Measurements from ENCODE around the gene PDX1.
"Not testable (repeated sequence)": the region's sequence is repeated elsewhere in the genome, so short reads cannot be mapped to it uniquely, and the experiment has no call there.

PDX1 gene

DNA sequence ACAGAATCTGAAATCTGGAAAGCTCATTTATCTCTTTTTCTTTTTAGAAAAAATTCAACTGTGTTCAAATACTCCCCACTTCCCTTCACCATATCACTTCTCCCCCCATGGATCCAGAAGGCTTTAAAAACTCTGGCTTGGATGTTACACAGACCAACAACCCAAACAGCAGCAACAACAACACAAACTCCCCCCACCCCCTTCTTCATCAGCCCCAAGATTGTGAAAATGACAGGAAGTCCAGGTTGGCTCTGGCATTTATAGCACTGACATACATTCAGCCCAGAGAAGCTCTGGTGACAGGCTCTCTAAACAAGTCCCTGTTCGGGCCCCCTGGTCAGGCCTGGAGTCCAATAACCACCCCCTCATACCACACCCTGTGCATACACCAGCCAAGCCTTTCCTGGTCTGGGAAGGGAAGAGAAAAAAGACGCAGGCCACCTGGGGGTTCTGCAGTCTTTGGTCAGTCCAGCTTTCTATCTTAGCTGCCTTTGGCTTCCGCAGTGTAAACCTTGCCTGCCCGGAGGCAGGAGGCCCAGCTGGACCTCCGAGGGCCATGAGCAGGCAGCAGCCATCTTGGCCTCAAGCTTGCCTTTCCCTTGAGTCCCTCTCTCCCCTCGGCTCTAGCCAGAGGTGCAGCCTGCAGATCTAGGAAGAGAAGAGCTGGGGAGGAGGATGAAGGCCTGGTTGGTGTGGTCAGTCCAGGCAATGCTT lies 42.5 kb downstream of the PDX1 start:
- no peak overlapping the region for H3K27ac ChIP-seq
- no peaks in the 10 kb centered on the region for H3K9me3 ChIP-seq (ENCODE audit: control insufficient read depth, low read length)
- no peak overlapping the region for H3K4me3 ChIP-seq (ENCODE audit: low read depth, low read length)
- H3K4me2 ChIP-seq (ENCODE audit: low read length): no peak overlapping the region
- peaks cover 22% of the 10 kb centered on the region for H3K27me3 ChIP-seq (ENCODE audit: control insufficient read depth, insufficient read depth, low read length)
- H2AFZ ChIP-seq: no peak overlapping the region
- H3K4me1 ChIP-seq: no peaks in the 10 kb centered on the region
- H3K79me2 ChIP-seq: no peaks in the 10 kb centered on the region
- H3K36me3 ChIP-seq (ENCODE audit: control insufficient read depth, insufficient read depth, low read length): no peaks in the 10 kb centered on the region
- TF ChIP-seq, protein P1, sequence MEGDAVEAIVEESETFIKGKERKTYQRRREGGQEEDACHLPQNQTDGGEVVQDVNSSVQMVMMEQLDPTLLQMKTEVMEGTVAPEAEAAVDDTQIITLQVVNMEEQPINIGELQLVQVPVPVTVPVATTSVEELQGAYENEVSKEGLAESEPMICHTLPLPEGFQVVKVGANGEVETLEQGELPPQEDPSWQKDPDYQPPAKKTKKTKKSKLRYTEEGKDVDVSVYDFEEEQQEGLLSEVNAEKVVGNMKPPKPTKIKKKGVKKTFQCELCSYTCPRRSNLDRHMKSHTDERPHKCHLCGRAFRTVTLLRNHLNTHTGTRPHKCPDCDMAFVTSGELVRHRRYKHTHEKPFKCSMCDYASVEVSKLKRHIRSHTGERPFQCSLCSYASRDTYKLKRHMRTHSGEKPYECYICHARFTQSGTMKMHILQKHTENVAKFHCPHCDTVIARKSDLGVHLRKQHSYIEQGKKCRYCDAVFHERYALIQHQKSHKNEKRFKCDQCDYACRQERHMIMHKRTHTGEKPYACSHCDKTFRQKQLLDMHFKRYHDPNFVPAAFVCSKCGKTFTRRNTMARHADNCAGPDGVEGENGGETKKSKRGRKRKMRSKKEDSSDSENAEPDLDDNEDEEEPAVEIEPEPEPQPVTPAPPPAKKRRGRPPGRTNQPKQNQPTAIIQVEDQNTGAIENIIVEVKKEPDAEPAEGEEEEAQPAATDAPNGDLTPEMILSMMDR (IDR thresholded peaks at IDR 0.05): no peak
- no peak overlapping the region for H3K9ac ChIP-seq

DNA sequence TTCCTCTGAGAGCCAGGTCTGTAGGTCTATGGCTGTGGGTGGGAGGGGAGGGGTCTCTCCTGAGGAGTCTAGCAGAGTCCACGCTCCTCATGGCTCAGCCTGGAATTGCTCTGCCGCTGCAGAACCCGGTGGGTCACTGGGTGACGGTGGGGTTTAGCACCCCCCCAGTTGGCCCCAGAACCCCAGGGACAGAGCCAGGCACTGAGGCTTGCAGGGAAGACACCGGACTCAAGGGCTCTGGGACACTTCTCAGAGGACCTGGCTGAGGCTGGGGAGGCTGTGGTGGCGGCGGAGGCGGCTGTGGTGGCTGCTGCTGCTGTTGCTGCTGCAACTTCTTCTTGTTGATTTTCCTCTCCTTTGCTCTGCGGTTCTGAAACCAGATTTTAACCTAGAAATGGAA lies 43.2 kb downstream of the PDX1 start:
- Histone ChIP-seq H3K79me2 (no peaks in the 10 kb centered on the region), H3K4me2 (ENCODE audit: low read length) (no peak overlapping the region), H3K9me3 (ENCODE audit: control insufficient read depth, low read length) (no peaks in the 10 kb centered on the region), H3K27ac (no peak overlapping the region), H3K9ac (no peak overlapping the region), H3K36me3 (ENCODE audit: control insufficient read depth, insufficient read depth, low read length) (no peaks in the 10 kb centered on the region), H3K27me3 (ENCODE audit: control insufficient read depth, insufficient read depth, low read length) (peaks cover 22% of the 10 kb centered on the region), H2AFZ (no peak overlapping the region), H3K4me3 (ENCODE audit: low read depth, low read length) (no peak overlapping the region), H3K4me1 (no peaks in the 10 kb centered on the region)
- TF ChIP-seq, protein P1 (IDR thresholded peaks at IDR 0.05): no peak

DNA sequence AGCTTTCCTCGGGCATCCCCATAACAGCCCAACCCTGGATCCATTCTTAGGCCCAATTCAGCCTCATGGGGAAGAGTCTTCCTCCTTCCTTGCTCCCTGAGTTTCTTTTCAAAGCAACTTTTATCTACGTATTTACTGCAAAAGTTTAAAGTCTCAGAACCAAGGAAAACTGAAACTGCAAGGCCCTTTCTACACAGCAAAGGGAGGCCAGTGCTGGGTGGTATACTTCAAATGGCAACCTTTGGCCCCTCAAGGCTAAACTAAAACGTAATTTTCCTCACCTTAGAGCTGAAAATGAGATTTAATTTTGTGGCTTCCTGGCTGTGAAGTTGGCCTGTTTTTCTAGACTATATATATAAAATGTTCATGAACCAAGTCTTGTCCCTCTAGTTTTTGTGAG lies 43.7 kb downstream of the PDX1 start:
- Histone ChIP-seq H3K27ac (no peak overlapping the region), H3K36me3 (ENCODE audit: control insufficient read depth, insufficient read depth, low read length) (no peaks in the 10 kb centered on the region), H2AFZ (no peak overlapping the region), H3K79me2 (no peaks in the 10 kb centered on the region), H3K9me3 (ENCODE audit: control insufficient read depth, low read length) (no peaks in the 10 kb centered on the region), H3K4me3 (ENCODE audit: low read depth, low read length) (no peak overlapping the region), H3K27me3 (ENCODE audit: control insufficient read depth, insufficient read depth, low read length) (peaks cover 22% of the 10 kb centered on the region), H3K9ac (no peak overlapping the region), H3K4me1 (no peaks in the 10 kb centered on the region), H3K4me2 (ENCODE audit: low read length) (no peak overlapping the region)
- TF ChIP-seq, protein P1 (IDR thresholded peaks at IDR 0.05): no peak

DNA sequence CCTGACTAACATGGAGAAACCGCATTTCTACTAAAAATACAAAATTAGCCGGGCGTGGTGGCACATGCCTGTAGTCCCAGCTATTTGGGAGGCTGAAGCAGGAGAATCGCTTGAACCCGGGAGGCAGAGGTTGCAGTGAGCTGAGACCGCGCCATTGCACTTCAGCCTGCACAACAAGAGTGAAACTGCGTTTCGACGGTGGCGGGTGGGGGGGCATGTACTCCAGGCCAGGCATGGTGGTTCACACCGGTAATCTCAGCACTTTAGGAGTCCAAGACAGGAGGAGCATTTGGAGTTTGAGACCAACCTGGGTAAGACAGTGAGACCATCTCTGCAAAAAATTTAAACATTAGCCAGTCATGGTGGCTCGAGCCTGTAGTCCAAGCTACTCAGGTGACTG lies 44.4 kb downstream of the PDX1 start:
- not testable (repeated sequence) for H3K4me1 ChIP-seq; H3K4me3 ChIP-seq (ENCODE audit: low read depth, low read length); H3K4me2 ChIP-seq (ENCODE audit: low read length); H3K36me3 ChIP-seq (ENCODE audit: control insufficient read depth, insufficient read depth, low read length); H3K27ac ChIP-seq; H2AFZ ChIP-seq; H3K79me2 ChIP-seq; H3K9ac ChIP-seq; H3K9me3 ChIP-seq (ENCODE audit: control insufficient read depth, low read length)
- peaks cover 22% of the 10 kb centered on the region for H3K27me3 ChIP-seq (ENCODE audit: control insufficient read depth, insufficient read depth, low read length)

DNA sequence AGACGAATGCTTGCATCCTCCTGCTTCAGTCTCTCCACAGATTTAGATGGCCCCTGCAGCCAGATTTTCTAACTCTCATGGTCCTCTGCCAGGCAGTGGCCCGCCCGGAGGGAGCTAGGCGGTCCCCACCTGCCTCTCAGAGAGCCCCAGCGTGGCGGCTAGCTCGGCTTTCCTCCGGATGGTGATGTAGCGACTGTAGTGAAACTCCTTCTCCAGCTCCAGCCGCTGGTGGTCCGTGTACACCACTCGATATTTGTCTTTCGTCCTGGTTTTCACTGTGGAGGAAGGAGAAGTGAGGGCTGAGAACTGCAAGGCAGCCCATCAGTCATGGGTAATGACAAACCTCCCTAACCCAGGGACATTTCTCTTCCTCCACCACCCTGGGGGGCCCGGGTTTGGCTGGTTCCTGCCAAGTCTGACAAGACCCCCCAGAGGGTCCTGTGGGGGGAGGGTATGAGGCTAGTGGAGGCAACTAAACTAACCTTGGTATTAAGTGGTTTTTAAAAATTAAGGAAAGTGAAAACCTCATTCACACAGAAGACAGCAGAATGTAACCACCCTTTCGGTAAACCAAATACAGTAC lies 45.0 kb downstream of the PDX1 start:
- TF ChIP-seq, protein P1 (IDR thresholded peaks at IDR 0.05): no peak
- Histone ChIP-seq H3K9me3 (ENCODE audit: control insufficient read depth, low read length) (no peaks in the 10 kb centered on the region), H3K4me2 (ENCODE audit: low read length) (no peak overlapping the region), H3K79me2 (no peaks in the 10 kb centered on the region), H3K4me3 (ENCODE audit: low read depth, low read length) (no peak overlapping the region), H3K36me3 (ENCODE audit: control insufficient read depth, insufficient read depth, low read length) (no peaks in the 10 kb centered on the region), H3K27me3 (ENCODE audit: control insufficient read depth, insufficient read depth, low read length) (peaks cover 25% of the 10 kb centered on the region), H3K27ac (no peak overlapping the region), H3K4me1 (no peaks in the 10 kb centered on the region), H2AFZ (no peak overlapping the region), H3K9ac (no peak overlapping the region)

Measured in parathyroid adenoma (tissue), 2 donors.